Urinary bladder (tissue), 4 donors: ENCODE results near the gene MS4A1. TPM values are rescaled to one million over a fixed set of nuclear protein-coding genes. Genes with fewer than 3 reads are reported as not detected.

Experiments
- DNase-seq: peaks from one replicate; pipeline ENCODE4 v3.0.0-alpha.2; 2015; ENCODE audit errors: extremely low spot score
- H3K27ac ChIP-seq: one replicate; pipeline ENCODE4 v1.5.1; 2013; ENCODE audit warnings: low read depth, mild to moderate bottlenecking, moderate library complexity
- H3K36me3 ChIP-seq: one replicate; pipeline ENCODE4 v1.6.1; 2013; ENCODE audit warnings: mild to moderate bottlenecking, moderate library complexity; ENCODE audit not compliant: insufficient read depth
- H3K4me1 ChIP-seq: one replicate; pipeline ENCODE4 v1.6.1; 2013; ENCODE audit warnings: mild to moderate bottlenecking, moderate library complexity; ENCODE audit not compliant: insufficient read depth
- H3K4me3 ChIP-seq: one replicate; pipeline ENCODE4 v1.5.1; 2013; ENCODE audit warnings: low read depth, low read length
- WGBS: extraction: QIAGEN DNeasy Blood & Tissue Kit; methylation state at CpG from one replicate; pipeline ENCODE4 v1.1.7; 2013; 5-methylcytosine and 5-hydroxymethylcytosine counted together
- polyA plus RNA-seq: library from polyadenylated mRNA; stranded (reverse); fragments of 200-250 nt; gene quantifications from one replicate; pipeline ENCODE4 v1.2.3, GENCODE V29; 2013
- total RNA-seq: library from RNA; depleted of rRNA; stranded (reverse); fragments of >200 nt; gene quantifications from one replicate; pipeline ENCODE4 v1.2.3, GENCODE V29; 2014
- donor health status: healthy with polysubstance abuse.
- donor health status: healthy.

Gene MS4A1
- total and polyA plus RNA-seq, 2 donors, result 0.27 to 1.2 TPM

DNA sequence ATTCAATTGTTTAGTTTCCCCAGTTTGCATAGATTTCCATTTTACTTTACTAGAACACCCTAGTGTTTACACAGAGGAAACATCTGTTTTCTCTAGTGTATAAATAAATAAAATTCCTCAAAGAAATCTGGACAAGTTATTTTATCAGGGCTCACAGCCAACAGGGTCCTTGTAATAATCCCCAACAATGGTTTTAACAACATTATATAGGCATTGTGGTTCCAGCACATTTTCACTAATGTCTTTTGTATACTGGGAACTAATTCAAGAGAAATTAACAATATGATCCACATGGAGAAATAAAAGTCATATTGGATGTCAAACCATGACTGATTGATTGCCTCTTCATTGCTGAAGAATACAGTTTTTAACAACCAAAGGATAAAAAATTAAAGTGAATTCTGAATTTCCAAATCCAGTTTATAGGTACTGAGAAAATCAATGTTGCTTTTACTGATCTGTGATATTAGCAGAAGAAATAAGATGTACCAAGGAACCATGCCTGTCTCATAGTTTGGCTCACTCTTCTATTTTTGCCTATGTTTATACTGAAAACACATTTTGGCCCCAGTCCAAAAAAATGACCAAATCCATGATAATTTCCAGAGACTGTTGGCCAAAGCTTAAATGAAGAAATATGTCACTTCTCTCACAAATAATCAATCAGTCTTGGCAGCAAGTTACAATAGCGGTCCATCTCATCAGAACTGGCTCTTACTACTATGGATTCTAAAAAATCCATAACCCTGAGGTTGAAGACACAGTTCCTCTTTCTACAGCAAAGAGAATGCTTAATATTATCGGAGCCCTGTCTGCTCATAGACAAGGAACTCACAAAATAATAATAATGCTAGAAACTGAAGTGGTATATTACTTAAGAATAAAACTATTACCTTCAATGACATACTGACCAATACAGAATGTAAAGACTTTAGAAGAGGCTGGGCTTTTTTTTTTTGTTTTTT, 58.1 kb downstream of the MS4A1 start:
- Histone ChIP-seq H3K27ac (no peak overlapping the region), H3K4me3 (no peak overlapping the region), H3K36me3 (no peaks in the 10 kb centered on the region), H3K4me1 (no peaks in the 10 kb centered on the region)
- 57% methylated on average over 2 of the region's 2 CpGs for WGBS
- DNase-seq, result no peak

- H3K36me3 ChIP-seq, result no peaks in the 10 kb centered on the region
- 95% methylated on average over 29 of the region's 29 CpGs for WGBS
- H3K27ac ChIP-seq, result no peak within 1 kb of the TSS
- no peak for DNase-seq
- no peaks in the 10 kb centered on the region for H3K4me1 ChIP-seq
- H3K4me3 ChIP-seq, result no peak within 1 kb of the TSS
Measured at GRCh38 chr11:60515144-60515855, 59.7 kb downstream of the MS4A1 start, which contains the start of gene MS4A13. MS4A13 (plus strand) TSS chr11:60515392; CDS start chr11:60518084, 2,692 bp downstream.

Other genes with a start within 250 kb of the MS4A1 start
- 0.90 TPM for gene MS4A4E, start 212.7 kb upstream of the MS4A1 start, total RNA-seq
- gene MS4A4E, start 212.7 kb upstream of the MS4A1 start, polyA plus RNA-seq, result 0.84 TPM
- gene MS4A4A, start 175.2 kb upstream of the MS4A1 start, total RNA-seq, result 31.9 TPM
- 41.0 TPM for gene MS4A4A, start 175.2 kb upstream of the MS4A1 start, polyA plus RNA-seq
- gene MS4A6E, start 128.6 kb upstream of the MS4A1 start, total RNA-seq, result not detected
- 0.34 TPM for gene MS4A6E, start 128.6 kb upstream of the MS4A1 start, polyA plus RNA-seq
- gene MS4A7, start 77.3 kb upstream of the MS4A1 start, total RNA-seq, result 19.5 TPM
- gene MS4A7, start 77.3 kb upstream of the MS4A1 start, polyA plus RNA-seq, result 10.8 TPM
- gene MS4A14, start 59.4 kb upstream of the MS4A1 start, total RNA-seq, result 0.37 TPM
- gene MS4A14, start 59.4 kb upstream of the MS4A1 start, polyA plus RNA-seq, result 0.46 TPM
- gene MS4A5, start 26.3 kb upstream of the MS4A1 start, total RNA-seq, result not detected
- gene MS4A5, start 26.3 kb upstream of the MS4A1 start, polyA plus RNA-seq, result not detected
- gene MS4A12, start 36.9 kb downstream of the MS4A1 start, total RNA-seq, result not detected
- not detected for gene MS4A12, start 36.9 kb downstream of the MS4A1 start, polyA plus RNA-seq
- not detected for gene MS4A13, start 59.5 kb downstream of the MS4A1 start, total RNA-seq
- not detected for gene MS4A13, start 59.5 kb downstream of the MS4A1 start, polyA plus RNA-seq
- gene MS4A8, start 243.8 kb downstream of the MS4A1 start, total RNA-seq, result 0.53 TPM
- not detected for gene MS4A8, start 243.8 kb downstream of the MS4A1 start, polyA plus RNA-seq